GM12874 (cell line): ENCODE measurements around the gene RAPGEF2.
A peak's percentile ranks its signal among the peaks of the same experiment; 100 is the strongest.

ENCODE experiments used
- TF ChIP-seq, protein P1 (sequence below): IDR thresholded peaks from 2 replicates; pipeline ENCODE4 v1.5.1; 2011; ENCODE audit warnings: low read depth, mild to moderate bottlenecking, control low read depth, low read length, moderate library complexity; ENCODE audit not compliant: insufficient read depth

Gene RAPGEF2

DNA sequence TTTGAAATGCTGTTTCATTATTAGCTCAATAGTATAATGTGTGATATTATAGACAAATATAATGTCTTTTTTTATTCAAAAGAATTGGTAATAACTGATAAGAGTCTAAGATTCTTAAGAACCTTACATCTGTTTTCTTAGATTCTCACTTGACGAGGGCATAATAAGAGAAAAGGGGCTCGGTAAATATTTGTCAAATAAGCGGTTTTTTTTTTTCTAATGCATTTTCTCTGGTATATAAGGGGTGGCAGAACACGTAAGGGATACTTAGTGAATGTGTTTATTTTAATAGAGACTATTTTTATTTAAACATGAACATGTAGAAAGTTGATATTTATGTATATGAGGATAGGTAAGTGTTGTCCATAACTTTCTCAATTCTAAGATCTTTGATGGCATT is 200.6 kb downstream of the RAPGEF2 start:
- TF ChIP-seq, protein P1, sequence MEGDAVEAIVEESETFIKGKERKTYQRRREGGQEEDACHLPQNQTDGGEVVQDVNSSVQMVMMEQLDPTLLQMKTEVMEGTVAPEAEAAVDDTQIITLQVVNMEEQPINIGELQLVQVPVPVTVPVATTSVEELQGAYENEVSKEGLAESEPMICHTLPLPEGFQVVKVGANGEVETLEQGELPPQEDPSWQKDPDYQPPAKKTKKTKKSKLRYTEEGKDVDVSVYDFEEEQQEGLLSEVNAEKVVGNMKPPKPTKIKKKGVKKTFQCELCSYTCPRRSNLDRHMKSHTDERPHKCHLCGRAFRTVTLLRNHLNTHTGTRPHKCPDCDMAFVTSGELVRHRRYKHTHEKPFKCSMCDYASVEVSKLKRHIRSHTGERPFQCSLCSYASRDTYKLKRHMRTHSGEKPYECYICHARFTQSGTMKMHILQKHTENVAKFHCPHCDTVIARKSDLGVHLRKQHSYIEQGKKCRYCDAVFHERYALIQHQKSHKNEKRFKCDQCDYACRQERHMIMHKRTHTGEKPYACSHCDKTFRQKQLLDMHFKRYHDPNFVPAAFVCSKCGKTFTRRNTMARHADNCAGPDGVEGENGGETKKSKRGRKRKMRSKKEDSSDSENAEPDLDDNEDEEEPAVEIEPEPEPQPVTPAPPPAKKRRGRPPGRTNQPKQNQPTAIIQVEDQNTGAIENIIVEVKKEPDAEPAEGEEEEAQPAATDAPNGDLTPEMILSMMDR: no peak

GRCh38 chr4:159305129-159305528 is 202.2 kb downstream of the RAPGEF2 start:
- TF ChIP-seq, protein P1: no peak

DNA sequence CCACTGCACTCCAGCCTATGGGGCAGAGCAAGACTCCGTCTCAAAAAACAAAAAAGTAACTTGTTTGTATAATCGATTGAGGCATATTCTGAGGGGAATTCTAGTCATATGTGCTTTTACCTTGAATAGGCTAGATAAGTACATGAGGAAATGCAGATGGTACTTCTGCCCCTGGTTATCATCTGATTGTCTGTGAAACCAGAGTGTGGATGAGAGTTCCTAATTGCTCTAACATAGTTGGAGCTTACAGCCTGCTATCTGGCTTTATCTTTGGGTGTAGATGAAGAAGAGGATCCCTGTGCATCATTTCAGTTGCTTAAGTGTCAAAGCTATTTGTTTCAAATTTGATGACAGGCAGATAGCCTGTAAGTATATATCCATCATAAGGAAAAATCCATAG is 205.1 kb downstream of the RAPGEF2 start:
- TF ChIP-seq, protein P1: no peak

DNA sequence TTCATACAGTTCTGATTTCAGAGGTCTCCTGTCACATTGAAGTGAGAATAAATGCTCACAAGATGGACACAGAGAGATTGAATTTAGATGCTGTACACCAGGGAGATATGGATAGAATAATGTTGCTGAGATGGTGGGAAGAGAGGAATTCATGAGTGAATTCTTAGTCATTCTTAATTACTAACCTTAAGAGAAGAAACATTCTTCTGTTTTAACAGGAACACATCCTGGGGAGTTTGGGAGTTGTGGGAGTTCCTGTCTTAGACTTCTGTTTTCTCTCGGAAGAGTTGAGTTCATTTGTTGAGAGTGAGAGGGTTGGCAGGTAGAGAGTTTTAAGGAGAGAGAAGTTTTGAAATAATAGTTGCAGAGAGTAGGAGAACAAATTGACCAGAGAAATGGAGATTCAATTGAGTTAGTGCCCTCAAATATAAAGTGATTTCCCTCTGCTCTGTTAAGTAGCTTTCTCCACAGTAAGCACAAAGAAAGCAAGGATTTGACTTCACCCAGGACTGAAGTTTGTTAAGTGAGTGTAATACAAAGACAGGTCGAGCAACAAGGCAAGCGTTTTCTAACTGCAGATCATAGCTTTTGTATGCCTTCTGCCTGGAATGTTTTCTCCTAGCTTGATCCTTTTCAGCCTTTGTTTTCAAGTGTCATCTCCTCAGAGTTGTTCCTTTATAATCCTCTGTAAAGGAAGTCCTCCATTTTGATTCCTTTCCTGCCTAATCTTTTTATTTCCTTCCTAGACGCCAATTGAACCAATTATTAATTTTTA is 205.9 kb downstream of the RAPGEF2 start:
- TF ChIP-seq, protein P1: no peak

GRCh38 chr4:159312236-159312635 is 209.4 kb downstream of the RAPGEF2 start:
- TF ChIP-seq, protein P1: no peak

GRCh38 chr4:159315879-159316278 is 213.0 kb downstream of the RAPGEF2 start:
- TF ChIP-seq, protein P1: 0 out of 2 replicates have a peak, but pooled peaks have one; percentile 22

DNA sequence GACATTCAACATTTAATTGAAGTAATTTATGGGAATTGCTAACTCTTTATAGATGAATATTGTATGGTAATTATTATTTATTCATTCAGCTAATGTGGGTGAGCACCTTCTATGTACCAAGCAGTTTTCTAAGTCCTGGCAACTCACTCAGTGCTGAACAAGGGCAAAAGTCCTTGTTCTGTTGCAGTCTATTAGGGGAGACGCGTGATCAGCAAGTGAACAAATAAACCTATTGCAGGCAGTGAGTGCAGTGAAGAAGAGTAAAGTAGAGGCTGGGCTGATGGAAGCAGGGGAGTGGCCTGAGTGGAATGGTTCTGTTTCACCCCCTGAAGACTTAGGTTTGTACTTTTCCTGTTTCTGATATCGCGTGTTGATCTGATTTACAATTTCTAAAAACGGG is 214.3 kb downstream of the RAPGEF2 start:
- TF ChIP-seq, protein P1: no peak
